Activated CD8-positive, alpha-beta memory T cell treated with anti-CD3 and anti-CD28 coated beads for 1 hour (primary cell): ENCODE measurements around the gene IL17A.
"Not testable (repeated sequence)": the region's sequence is repeated elsewhere in the genome, so short reads cannot be mapped to it uniquely, and the experiment has no call there.

Experiments used
- DNase-seq, 2 donors: peaks; one replicate each; pipeline ENCODE4 v3.0.0-alpha.2; 2020; ENCODE audit warnings: low read depth in 1 of 2; ENCODE audit errors: extremely low read depth in 1 of 2

IL17A gene

GRCh38 chr6:52162940-52163908 lies 23.0 kb upstream of the IL17A start:
- no peak for DNase-seq

DNA sequence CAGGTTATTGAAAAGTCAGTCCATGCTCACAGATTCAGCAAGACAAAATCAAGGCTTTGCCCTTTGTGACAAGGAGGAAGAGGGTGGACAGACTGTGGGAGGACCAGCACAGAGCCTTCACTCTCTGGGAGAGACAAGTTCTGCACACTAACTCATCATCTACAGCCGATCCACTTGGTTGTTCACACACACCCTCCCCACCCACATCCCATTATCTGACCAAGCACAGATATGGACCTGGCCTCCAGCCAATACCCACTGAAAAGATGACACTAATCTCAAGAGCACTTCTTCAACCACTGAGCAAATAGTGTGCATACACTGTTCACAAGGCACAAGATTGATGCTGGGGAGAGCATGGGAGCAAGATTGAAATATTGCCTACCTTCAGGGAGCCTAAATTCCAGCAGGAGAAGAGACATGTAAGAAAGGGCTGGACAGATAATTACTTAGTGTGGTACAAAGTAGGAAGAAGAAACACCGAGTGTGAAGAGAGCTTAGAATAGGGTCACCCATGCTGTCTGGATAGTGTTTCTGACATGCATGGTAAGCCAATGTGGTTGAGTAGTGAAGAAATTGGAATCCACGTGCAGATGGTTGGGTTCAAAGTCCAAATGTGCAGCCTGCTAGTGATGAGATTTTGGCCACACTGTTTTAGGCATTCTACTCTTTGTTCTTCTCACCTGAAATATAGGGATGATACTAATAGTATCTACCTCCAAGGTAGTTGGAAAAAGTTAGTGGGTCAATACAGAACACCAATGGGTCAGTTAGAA lies 21.7 kb upstream of the IL17A start:
- DNase-seq, result no peak

DNA sequence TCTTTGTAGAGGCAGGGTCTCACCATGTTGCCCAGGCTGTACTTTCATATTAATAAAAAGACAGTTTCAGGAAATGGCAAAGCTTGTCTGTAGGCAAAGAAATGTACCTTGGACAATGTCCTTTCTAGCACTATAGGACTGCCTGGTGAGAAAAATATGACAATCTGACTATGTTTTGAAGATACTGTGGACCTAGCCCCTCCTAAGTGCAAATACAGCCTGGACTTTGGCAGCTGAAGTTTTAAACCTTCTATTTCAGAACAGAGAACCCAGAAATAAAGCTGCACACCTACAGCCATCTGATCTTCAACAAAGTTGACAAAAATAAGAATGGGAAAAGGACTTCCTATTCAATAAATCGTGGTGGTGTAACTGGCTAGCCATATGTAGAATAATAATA lies 18.9 kb upstream of the IL17A start:
- DNase-seq, result no peak

- DNase-seq, result not testable (repeated sequence)
Observed at GRCh38 chr6:52168351-52168750, 17.8 kb upstream of the IL17A start.

GRCh38 chr6:52174118-52174517 lies 12.1 kb upstream of the IL17A start:
- no peak for DNase-seq

GRCh38 chr6:52176550-52176949 lies 9.6 kb upstream of the IL17A start:
- DNase-seq, result no peak

GRCh38 chr6:52177961-52178360 lies 8.2 kb upstream of the IL17A start:
- DNase-seq, result no peak

DNA sequence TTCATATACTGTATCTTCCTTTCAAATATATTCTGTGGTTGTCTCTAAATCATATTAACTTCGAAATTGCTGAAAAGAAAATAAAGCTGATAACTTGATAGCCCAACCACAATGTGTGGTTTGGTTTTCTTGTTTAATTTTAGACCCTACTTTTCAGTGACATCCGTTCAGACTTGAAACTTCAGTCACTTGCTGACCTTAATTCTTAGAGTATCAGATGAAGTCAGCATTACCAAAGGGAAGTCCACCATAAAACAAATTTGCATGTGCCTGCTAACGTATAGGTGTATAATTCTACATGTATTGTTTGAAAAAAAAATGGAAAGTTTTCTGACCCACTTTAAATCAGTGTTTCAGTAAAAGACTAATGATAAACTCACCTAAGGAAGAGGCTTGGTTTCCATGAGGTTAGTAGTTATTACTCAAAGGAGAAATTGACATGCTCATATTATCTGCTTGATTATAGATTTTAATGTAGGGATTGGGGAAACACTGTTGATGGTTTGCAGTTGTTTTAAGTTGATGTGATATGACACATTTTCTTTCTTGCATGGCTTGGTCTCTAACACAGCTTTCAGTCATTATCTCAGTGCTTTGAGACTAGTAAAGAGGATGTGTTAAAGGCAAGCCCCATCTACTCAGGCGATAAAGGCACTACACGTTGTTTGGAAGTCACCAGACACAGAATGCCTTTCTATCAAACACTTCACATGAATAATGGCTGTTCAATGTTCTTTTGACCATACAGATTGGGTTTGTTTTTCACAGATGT lies 5.2 kb upstream of the IL17A start:
- no peak for DNase-seq

DNA sequence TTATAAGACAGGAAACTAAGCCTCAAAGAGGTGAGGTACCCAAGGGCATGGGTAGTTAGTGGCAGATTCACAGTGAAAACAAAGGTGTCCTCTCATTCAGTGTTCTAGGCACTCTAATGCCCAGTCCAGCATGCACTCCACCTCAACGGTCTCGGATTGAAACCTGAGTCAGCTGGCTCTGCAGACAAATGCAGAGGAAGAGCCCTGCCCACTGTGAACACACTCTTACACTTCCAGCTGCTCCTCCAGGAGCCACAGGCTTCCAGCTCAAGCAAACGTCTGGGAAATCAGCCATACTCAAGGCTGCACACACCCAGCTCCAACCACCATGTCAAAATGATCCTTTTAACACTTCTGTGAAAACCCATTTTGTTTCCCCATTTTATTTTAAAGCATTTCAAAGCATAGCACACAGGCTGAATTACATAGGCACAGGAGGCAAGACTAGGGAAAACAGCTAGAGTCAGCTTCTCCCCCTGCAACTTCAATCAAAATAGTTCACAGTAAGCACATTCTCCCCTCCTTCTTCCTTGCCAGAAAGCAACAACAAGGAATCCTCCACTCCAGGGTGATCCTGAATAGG lies 3.0 kb upstream of the IL17A start:
- DNase-seq, result no peak

GRCh38 chr6:52186480-52186879 lies 305 bp downstream of the IL17A start:
- no peak for DNase-seq

- DNase-seq, result no peak
Observed at GRCh38 chr6:52187098-52187497, 923 bp downstream of the IL17A start.

DNA sequence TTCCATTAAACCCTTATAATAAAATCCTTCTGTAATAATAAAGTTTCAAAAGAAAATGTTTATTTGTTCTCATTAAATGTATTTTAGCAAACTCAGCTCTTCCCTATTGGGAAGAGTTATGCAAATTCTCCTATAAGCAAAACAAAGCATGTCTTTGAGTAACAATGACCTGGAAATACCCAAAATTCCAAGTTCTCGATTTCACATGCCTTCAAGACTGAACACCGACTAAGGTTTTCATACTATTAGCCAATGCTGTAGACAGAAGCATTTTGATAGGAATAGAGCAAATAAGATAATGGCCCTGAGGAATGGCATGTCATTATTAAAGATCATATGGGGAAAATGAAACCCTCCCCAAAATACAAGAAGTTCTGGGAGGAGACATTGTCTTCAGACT lies 3.8 kb downstream of the IL17A start:
- DNase-seq, result no peak

- no peak for DNase-seq
Observed at GRCh38 chr6:52190409-52190808, 4.2 kb downstream of the IL17A start.

- DNase-seq, result no peak
Observed at GRCh38 chr6:52191824-52192223, 5.6 kb downstream of the IL17A start.

DNA sequence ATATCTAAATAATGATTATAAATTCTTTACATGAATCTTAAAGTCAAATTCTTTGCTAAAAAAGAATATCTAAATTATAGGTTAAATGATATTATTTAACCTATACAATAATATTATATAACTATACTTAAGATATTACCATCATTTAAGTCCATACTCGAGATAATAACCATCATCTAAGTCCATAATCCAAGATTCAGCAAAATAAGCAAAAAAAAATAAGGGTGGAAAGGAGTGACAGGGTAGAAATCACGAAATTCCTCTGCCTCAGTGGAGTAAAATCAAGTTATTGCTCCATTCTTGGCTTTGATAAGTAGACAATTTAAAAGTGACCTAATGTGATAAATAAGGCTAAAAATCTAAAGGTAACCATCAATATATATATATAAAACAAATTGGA lies 9.7 kb downstream of the IL17A start:
- no peak for DNase-seq

- not testable (repeated sequence) for DNase-seq
Observed at GRCh38 chr6:52200088-52200487, 13.9 kb downstream of the IL17A start.

DNA sequence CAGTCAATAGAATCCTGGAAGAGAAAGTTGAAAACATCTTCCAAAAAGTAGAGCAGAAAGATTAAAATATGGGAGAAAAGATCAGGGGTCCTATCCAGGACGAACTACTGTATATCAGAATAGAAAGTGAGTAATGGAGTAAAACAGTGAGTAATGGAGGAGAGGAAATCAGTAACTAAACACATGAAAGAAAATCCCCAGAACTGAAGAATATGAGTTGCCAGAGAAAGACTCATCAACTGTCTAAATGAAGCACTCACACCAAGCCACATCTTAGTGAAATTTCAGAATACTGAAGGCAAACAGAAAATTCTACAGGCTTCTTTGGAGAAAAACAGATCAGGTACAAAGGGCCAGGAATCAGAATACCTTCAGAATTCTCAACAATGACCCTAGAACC lies 14.9 kb downstream of the IL17A start:
- DNase-seq, result no peak

- no peak for DNase-seq
Observed at GRCh38 chr6:52201493-52201892, 15.3 kb downstream of the IL17A start.

- DNase-seq, result no peak
Observed at GRCh38 chr6:52207066-52207465, 20.9 kb downstream of the IL17A start.

GRCh38 chr6:52208612-52209011 lies 22.4 kb downstream of the IL17A start:
- no peak for DNase-seq

DNA sequence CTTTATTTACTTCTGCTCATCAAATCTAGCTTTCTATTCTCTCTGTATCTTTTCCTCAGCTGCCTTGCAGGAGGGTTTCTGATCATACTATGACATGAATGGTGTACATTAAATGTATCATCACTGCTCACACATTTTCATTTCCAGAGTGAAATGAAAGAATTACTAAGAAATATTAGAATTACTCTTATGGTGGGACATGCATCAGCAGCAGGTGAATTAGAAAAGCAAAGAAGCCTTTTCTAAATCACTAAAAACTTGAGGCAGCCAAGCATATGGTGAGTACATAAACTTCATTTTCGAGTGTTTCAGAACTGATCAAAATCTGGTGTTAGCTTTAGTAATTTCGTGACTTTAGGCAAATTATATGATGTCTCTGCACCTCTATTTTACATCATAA lies 23.6 kb downstream of the IL17A start:
- no peak for DNase-seq
